ENCODE measurements around the gene TSPAN10. TPM values are rescaled to one million over a fixed set of nuclear protein-coding genes. Genes with fewer than 3 reads are reported as not detected.

TSPAN10 gene
- total RNA-seq, 1 donor from 2014 or later = 1.1 TPM

DNA sequence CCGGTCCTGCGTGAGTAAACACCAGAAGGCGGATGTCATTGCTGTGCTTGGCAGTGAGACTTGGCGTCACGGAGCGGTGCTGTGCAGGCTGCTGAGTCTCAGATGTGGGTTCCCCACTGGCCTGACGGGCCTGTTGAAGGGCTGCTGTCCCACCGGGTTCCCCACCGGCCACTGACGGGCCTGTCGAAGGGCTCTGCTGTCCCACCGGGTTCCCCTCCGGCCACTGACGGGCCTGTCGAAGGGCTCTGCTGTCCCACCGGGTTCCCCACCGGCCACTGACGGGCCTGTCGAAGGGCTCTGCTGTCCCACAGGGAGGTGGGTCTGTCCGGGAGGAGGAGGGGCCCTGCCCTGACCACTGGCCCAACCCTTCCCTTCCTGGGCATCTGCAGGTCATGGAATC, 49.6 kb downstream of the TSPAN10 start:
- Histone ChIP-seq H3K9me3 (no peaks in the 10 kb centered on the region), H3K27me3 (ENCODE audit: low read depth) (no peaks in the 10 kb centered on the region), H3K4me3 (no peak overlapping the region), H3K27ac (no peak overlapping the region), H3K36me3 (peaks cover 62% of the 10 kb centered on the region), H3K4me1 (peaks cover 29% of the 10 kb centered on the region)
- ATAC-seq (no peak), DNase-seq (no peak)
- TF ChIP-seq CTCF (IDR thresholded peaks at IDR 0.05) = no peak
- intact Hi-C loops (cut with DNase I) = no loop called here

GRCh38 chr17:81687770-81688541, 51.0 kb downstream of the TSPAN10 start:
- Histone ChIP-seq H3K27me3 (ENCODE audit: low read depth) (no peaks in the 10 kb centered on the region), H3K4me1 (peaks cover 18% of the 10 kb centered on the region), H3K36me3 (peaks cover 72% of the 10 kb centered on the region), H3K27ac (no peak overlapping the region), H3K9me3 (no peaks in the 10 kb centered on the region), H3K4me3 (no peak overlapping the region)
- TF ChIP-seq CTCF (IDR thresholded peaks at IDR 0.05) = no peak
- intact Hi-C loops (cut with DNase I) = no loop called here
- ATAC-seq (no peak), DNase-seq (no peak)

DNA sequence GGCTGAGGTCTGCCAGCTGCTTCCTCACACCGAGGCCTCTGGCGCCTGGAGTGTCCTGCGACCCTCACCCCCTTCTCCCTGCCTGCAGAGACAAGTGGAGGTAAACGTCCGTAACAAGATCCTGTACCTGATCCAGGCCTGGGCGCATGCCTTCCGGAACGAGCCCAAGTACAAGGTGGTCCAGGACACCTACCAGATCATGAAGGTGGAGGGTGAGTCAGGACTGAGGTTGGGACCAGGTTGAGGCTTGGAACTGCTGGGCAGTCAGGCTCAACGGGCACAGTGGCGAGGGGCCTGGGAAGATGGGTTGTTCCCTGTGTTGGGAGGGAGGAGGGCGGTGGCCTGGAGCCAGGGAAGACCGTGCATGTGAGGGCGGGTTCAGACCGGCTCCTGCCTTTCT, 51.6 kb downstream of the TSPAN10 start:
- TF ChIP-seq CTCF (IDR thresholded peaks at IDR 0.05) = no peak
- Histone ChIP-seq H3K27ac (no peak overlapping the region), H3K36me3 (peaks cover 79% of the 10 kb centered on the region), H3K9me3 (no peaks in the 10 kb centered on the region), H3K4me3 (no peak overlapping the region), H3K4me1 (peaks cover 17% of the 10 kb centered on the region), H3K27me3 (ENCODE audit: low read depth) (no peaks in the 10 kb centered on the region)
- ATAC-seq = no peak
- no peak for DNase-seq
- intact Hi-C loops (cut with DNase I) = no loop called here

- DNase-seq = no peak
- H3K36me3 ChIP-seq = peaks cover 93% of the 10 kb centered on the region
- H3K9me3 ChIP-seq = no peaks in the 10 kb centered on the region
- H3K27ac ChIP-seq = no peak overlapping the region
- H3K4me1 ChIP-seq = peaks cover 8% of the 10 kb centered on the region
- no peak overlapping the region for H3K4me3 ChIP-seq
- ATAC-seq = no peak
- intact Hi-C loops (cut with DNase I) = no loop called here
- H3K27me3 ChIP-seq (ENCODE audit: low read depth) = no peaks in the 10 kb centered on the region
- TF ChIP-seq CTCF (IDR thresholded peaks at IDR 0.05) = no peak
These were observed 53.1 kb downstream of the TSPAN10 start for GRCh38 chr17:81690066-81690465.

DNA sequence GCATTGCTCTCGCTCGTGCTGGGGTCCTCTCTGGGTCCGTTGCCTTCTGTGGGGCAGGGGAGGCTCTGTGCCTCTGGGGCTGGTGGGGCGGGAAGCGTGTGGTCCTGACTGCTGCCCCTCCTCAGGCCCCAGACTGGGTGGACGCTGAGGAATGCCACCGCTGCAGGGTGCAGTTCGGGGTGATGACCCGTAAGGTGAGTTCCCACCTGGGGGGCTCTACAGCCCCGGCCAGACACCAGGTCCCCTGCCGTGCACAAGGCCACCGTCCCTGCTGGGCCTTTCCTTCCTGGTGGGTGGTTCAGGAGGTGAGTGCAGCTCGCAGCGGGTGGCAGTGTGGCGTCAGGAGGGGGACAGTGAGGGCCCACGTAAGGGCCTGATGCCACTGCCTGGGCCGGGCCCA, 53.6 kb downstream of the TSPAN10 start:
- intact Hi-C loops (cut with DNase I) = no loop called here
- no peak overlapping the region for H3K27ac ChIP-seq
- H3K27me3 ChIP-seq (ENCODE audit: low read depth) = no peaks in the 10 kb centered on the region
- ATAC-seq (no peak), DNase-seq (no peak)
- no peak overlapping the region for H3K4me3 ChIP-seq
- H3K4me1 ChIP-seq = peaks cover 3% of the 10 kb centered on the region
- no peaks in the 10 kb centered on the region for H3K9me3 ChIP-seq
- no peak for TF ChIP-seq CTCF (IDR thresholded peaks at IDR 0.05)
- H3K36me3 ChIP-seq = peaks cover 98% of the 10 kb centered on the region
